ENCODE data around the gene FOXP1.

- TF ChIP-seq CTCF (optimal IDR thresholded peaks at IDR 0.05 in 1 of 3, IDR thresholded peaks at IDR 0.05 in 1 of 3, conservative IDR thresholded peaks at IDR 0.05 in 1 of 3; ENCODE audit: extremely low read depth in 1 of 3, insufficient read depth in 2 of 3, low read length in 3 of 3) = no peak
- no peak for TF ChIP-seq EZH2 (IDR thresholded peaks at IDR 0.05; ENCODE audit: low read length)
Measured at GRCh38 chr3:70996082-70996481, 587.4 kb downstream of the FOXP1 start.

Measured in keratinocyte (primary cell).